Upper lobe of right lung (tissue), 1 donor: ENCODE measurements around the gene MRPL52. TPM values are rescaled to one million over a fixed set of nuclear protein-coding genes. Genes with fewer than 3 reads are reported as not detected.

ENCODE experiments used
- ATAC-seq: fragments of 200-7000 bp; cut with Tn5 transposase; one replicate; pipeline ENCODE4 v1.9.1; 2020; ENCODE audit warnings: mild to moderate bottlenecking, moderate library complexity
- DNase-seq: peaks from one replicate; pipeline ENCODE4 v3.0.0-alpha.2; 2020
- H3K27ac ChIP-seq: fragments of 200-600 bp; one replicate; pipeline ENCODE4 v1.8.0; 2022
- H3K27me3 ChIP-seq: fragments of 200-600 bp; one replicate; pipeline ENCODE4 v1.8.0; 2022; ENCODE audit warnings: mild to moderate bottlenecking
- H3K36me3 ChIP-seq: fragments of 200-600 bp; one replicate; pipeline ENCODE4 v1.8.0; 2022
- H3K4me1 ChIP-seq: fragments of 200-600 bp; one replicate; pipeline ENCODE4 v1.8.0; 2022
- H3K4me3 ChIP-seq: fragments of 200-600 bp; one replicate; pipeline ENCODE4 v1.8.0; 2022; ENCODE audit warnings: mild to moderate bottlenecking
- H3K9me3 ChIP-seq: fragments of 200-600 bp; one replicate; pipeline ENCODE4 v1.8.0; 2022
- intact Hi-C: fragments of 100-400 bp; cut with DNase I; formaldehyde crosslinking; loops from one replicate; pipeline ENCODE4 v1.11.0; 2022
- total RNA-seq: library from RNA; stranded (reverse); fragmentation: NEBNext Ultra II Directional; extraction: Animal tissue kit (Norgen Biotek cat#: 25700); gene quantifications from one replicate; pipeline ENCODE4 v1.2.1, GENCODE V29; 2021
- TF ChIP-seq, protein P1 (sequence below): fragments of 200-600 bp; IDR thresholded peaks from one replicate; pipeline ENCODE4 v1.8.0; 2022; ENCODE audit warnings: antibody characterized with exemption
- donor health status: DM: no; HTN: yes; CAD: no; lungs with severe emphysema.

Gene MRPL52
- total RNA-seq, 1 donor from 2014 or later = 58.4 TPM

DNA sequence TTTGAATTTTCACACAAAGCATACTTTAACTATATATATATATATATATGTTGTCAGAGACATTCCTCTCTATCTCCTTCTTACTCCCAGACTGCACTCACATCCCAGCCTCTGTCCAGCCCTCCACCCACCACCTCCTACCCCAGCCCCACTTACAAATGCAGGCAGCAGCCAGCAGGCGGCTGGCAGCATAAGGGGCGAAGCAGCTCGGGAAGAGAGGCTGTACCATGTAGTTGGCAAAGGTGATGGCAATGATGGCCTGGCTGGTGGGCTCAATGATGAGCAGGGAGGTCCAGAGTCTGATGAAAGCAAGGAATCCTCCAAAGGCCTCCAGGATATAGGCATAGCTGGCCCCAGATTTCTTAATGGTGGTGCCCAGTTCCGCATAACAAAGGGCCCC, 16.9 kb upstream of the MRPL52 start:
- DNase-seq (peak; percentile 58), ATAC-seq (no peak)
- Histone ChIP-seq H3K36me3 (no peaks in the 10 kb centered on the region), H3K27me3 (no peaks in the 10 kb centered on the region), H3K4me1 (peaks cover 4% of the 10 kb centered on the region), H3K4me3 (peak overlapping the region; percentile 21), H3K27ac (no peak overlapping the region), H3K9me3 (no peaks in the 10 kb centered on the region)
- intact Hi-C loops = no loop called here
- TF ChIP-seq, protein P1, sequence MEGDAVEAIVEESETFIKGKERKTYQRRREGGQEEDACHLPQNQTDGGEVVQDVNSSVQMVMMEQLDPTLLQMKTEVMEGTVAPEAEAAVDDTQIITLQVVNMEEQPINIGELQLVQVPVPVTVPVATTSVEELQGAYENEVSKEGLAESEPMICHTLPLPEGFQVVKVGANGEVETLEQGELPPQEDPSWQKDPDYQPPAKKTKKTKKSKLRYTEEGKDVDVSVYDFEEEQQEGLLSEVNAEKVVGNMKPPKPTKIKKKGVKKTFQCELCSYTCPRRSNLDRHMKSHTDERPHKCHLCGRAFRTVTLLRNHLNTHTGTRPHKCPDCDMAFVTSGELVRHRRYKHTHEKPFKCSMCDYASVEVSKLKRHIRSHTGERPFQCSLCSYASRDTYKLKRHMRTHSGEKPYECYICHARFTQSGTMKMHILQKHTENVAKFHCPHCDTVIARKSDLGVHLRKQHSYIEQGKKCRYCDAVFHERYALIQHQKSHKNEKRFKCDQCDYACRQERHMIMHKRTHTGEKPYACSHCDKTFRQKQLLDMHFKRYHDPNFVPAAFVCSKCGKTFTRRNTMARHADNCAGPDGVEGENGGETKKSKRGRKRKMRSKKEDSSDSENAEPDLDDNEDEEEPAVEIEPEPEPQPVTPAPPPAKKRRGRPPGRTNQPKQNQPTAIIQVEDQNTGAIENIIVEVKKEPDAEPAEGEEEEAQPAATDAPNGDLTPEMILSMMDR = no peak

- intact Hi-C loops = no loop called here
- peaks cover 8% of the 10 kb centered on the region for H3K4me1 ChIP-seq
- no peak for DNase-seq
Observed at GRCh38 chr14:22813145-22813544, 16.5 kb upstream of the MRPL52 start.

GRCh38 chr14:22814373-22814772, 15.3 kb upstream of the MRPL52 start:
- Histone ChIP-seq H3K36me3 (no peaks in the 10 kb centered on the region), H3K27me3 (no peaks in the 10 kb centered on the region), H3K4me3 (peak overlapping the region; percentile 42), H3K27ac (peak overlapping the region; percentile 72), H3K9me3 (no peaks in the 10 kb centered on the region), H3K4me1 (peaks cover 20% of the 10 kb centered on the region)
- DNase-seq (no peak), ATAC-seq (no peak)
- TF ChIP-seq, protein P1 = no peak
- intact Hi-C loops = no loop called here

More at GRCh38 chr14:22813145-22813544, 16.5 kb upstream of the MRPL52 start:
- Histone ChIP-seq H3K9me3 (no peaks in the 10 kb centered on the region), H3K4me3 (peak overlapping the region; percentile 21), H3K27ac (no peak overlapping the region), H3K27me3 (no peaks in the 10 kb centered on the region), H3K36me3 (no peaks in the 10 kb centered on the region)
- no peak for ATAC-seq
- TF ChIP-seq, protein P1 = no peak

GRCh38 chr14:22814941-22815713, 14.6 kb upstream of the MRPL52 start, which contains the start of gene SLC7A7:
SLC7A7 (minus strand) TSS chr14:22815435; CDS start chr14:22813398, 2,037 bp downstream.
- intact Hi-C loops = no loop called here
- no peaks in the 10 kb centered on the region for H3K9me3 ChIP-seq
- H3K4me1 ChIP-seq = peaks cover 28% of the 10 kb centered on the region
- no peaks in the 10 kb centered on the region for H3K27me3 ChIP-seq
- peak within 1 kb of the TSS; percentile 72 for H3K27ac ChIP-seq
- H3K36me3 ChIP-seq = no peaks in the 10 kb centered on the region
- peak within 1 kb of the TSS; percentile 42 for H3K4me3 ChIP-seq
- ATAC-seq (peak; percentile 52), DNase-seq (peak; percentile 44)
- TF ChIP-seq, protein P1 = no peak

DNA sequence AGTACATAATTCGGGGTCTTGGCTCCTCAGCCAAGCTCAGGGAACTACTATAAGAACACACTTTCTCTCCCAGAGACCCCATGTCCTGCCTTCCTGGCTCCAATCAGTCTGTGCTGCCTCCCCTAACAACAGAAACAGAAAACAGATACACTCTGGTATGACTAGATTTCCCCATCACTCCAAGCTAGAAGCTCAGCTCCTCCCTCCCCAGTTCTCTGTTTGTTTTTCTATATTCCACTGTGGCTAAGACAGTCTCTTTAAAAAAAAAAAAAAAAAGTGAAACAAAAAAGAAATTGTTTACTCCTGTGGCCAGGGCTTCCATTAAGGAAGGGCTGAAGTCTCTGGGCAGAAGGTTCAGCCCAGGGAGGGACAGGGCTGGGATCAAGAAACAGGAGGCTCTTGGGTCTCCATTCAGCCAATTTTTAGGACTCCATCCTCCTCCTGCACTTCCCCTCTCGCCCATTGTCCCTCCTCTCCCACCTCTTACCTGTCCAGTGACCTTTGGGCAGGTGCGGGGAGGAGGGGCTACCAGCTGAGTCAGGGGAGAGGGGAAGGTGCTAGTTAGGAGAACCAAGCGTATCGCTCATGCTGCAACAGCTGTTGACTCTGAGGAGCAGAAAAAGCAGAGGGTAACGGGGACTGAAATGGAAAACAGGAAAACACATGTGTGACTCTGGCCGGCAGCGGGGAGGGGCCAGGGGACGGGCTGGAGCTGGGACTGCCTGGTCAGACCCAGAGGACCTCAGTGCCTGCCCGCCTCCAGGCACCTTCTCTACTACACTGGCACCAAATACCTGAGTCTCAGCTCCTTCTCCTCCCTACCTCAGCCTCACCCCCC, 10.3 kb upstream of the MRPL52 start:
- H3K9me3 ChIP-seq = no peaks in the 10 kb centered on the region
- H3K4me3 ChIP-seq = peak overlapping the region; percentile 44
- ATAC-seq = no peak
- TF ChIP-seq, protein P1 = no peak
- DNase-seq = peak; percentile 67
- intact Hi-C loops = no loop called here
- no peaks in the 10 kb centered on the region for H3K36me3 ChIP-seq
- peaks cover 43% of the 10 kb centered on the region for H3K4me1 ChIP-seq
- H3K27ac ChIP-seq = peak overlapping the region; percentile 85
- H3K27me3 ChIP-seq = no peaks in the 10 kb centered on the region
